ENCODE measurements around the gene EFHD2. TPM values are rescaled to one million over a fixed set of nuclear protein-coding genes. Genes with fewer than 3 reads are reported as not detected.
"Not testable (repeated sequence)": the region's sequence is repeated elsewhere in the genome, so short reads cannot be mapped to it uniquely, and the experiment has no call there.

Gene EFHD2, protein sequence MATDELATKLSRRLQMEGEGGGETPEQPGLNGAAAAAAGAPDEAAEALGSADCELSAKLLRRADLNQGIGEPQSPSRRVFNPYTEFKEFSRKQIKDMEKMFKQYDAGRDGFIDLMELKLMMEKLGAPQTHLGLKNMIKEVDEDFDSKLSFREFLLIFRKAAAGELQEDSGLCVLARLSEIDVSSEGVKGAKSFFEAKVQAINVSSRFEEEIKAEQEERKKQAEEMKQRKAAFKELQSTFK
- polyA plus RNA-seq (ENCODE audit: insufficient read length), result 33.1 TPM

DNA sequence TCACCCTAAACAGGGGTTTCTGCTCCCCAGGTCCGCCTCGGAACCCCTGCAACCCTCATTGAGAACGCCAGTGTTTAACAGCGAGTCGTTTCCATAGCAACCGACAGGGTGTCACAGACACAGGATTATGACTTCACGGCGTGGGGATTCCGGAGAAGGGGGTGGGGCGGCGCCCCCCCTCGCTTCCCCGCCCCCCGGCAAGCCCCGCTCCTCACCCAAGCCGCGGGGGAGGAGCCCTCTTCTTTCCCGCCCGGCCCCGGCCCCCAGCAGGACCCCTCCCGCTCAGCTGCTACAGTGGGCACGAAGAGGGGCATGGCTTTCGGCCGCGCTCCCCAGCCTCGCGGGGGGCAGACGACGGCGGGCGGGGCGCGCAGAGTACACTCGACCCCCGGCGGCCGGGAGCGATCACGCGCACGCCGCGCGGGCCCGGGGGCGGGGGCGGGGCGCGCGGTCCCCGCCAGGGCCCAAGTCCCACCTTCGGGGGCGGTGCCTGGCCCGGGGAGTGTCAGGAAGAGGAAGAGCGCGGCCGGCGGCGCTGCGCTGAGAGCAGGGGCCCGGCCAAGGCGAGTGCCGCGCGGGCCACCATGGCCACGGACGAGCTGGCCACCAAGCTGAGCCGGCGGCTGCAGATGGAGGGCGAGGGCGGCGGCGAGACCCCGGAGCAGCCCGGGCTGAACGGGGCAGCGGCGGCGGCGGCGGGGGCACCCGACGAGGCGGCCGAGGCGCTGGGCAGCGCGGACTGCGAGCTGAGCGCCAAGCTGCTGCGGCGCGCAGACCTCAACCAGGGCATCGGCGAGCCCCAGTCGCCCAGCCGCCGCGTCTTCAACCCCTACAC, at the start of gene EFHD2:
Gene EFHD2, plus strand, starts transcription at position 501 of the 835 bp plus-strand sequence. Its CDS starts 84 bp downstream, at position 585.
- peak; percentile 89 for DNase-seq

- no peak for DNase-seq
Measured at GRCh38 chr1:15360700-15361099, 49.0 kb upstream of the EFHD2 start.

GRCh38 chr1:15362096-15362736, 47.5 kb upstream of the EFHD2 start:
- DNase-seq, result no peak

DNA sequence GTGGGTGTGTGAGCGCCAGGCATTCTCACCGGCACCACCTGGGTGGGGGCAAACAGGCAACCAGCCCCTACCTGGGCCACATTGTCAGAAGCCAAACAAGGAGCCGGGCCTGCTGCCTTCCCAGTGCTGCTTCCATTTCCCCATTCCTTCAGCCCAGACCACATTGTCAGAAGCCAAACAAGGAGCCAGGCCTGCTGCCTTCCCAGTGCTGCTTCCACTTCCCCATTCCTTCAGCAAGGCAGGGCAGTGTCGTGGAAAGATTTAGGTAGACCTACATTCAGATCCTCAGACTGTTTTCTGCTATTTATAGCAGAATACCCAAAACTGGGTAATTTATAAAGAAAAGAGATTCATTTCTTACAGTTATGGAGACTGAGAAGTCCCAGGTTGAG, 47.0 kb upstream of the EFHD2 start:
- no peak for DNase-seq

GRCh38 chr1:15364740-15365139, 44.9 kb upstream of the EFHD2 start:
- no peak for DNase-seq

DNA sequence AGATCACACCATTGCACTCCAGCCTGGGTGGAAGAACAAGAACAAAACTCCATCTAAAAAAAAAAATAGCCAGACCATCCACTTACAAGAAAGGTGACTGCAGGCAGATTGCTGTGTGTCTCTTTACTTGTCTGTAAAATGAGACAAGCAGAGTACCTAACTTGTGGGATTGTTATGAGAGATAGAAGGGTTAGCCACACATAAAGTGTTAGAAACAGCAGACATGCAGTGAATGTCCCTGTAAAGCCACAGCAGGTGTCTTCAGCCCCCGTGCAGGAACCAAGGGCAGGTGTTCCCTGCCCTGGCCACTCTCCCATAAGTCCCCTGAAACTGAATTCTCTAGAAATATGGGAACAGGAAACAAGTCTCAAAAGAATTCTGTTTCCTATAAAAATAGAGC, 40.8 kb upstream of the EFHD2 start:
- DNase-seq, result no peak

DNA sequence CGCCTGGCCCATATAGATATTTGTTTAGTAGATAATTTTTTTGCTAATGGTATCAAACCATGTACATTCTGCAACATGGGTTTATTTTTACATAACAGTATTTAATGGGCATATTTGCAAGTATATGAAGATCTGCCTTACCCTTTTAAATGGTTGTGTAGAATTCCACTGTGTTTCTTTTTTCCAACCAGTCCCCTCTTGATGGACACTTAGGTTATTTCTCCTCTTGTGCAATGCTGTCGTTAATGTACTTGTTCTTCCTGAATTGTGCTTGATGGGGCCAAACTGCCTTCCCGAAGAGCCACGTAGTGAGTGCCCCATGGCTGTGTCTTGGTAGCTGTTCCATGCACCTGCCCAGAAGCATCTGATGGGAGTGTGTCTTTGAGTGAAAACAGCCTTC, 39.4 kb upstream of the EFHD2 start:
- no peak for DNase-seq

DNA sequence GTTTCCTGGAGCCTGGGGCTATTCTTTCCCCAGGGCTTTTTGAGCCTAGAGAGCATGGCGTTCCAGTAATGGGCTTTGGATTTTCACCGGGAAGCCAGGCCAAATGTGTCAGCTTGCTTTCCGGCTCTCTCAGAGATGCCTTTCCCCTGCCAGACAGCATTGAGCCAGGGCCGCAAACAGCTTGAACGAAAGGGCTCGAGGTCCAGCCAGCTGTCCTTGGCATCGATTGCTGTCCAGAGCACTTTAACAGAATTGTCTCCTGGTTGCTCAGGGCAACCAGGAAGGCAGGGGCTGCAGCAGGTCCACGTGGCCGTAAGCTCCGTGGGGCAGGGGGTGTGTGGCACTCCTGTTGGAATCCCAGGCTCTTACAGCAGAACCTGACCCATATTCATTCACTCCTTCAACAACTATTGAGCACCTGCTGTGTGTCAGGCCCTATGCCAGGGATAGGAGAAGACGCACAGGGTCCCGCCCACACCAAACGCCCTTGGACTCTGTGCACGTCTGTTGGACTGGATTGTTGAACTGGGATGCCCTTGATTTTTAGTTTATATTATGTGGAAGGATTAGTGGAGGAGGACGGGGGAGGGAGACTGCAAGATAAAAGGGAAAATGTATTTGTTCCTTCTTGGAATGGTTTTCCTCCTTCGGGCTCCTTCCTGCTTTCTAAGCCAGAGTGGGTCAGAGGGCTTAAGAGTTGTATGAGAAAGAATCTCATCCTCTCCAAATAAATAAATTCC, 38.7 kb upstream of the EFHD2 start:
- peak; percentile 87 for DNase-seq

GRCh38 chr1:15371610-15372545, 37.8 kb upstream of the EFHD2 start:
- DNase-seq, result no peak

GRCh38 chr1:15378729-15379128, 31.0 kb upstream of the EFHD2 start:
- no peak for DNase-seq

DNA sequence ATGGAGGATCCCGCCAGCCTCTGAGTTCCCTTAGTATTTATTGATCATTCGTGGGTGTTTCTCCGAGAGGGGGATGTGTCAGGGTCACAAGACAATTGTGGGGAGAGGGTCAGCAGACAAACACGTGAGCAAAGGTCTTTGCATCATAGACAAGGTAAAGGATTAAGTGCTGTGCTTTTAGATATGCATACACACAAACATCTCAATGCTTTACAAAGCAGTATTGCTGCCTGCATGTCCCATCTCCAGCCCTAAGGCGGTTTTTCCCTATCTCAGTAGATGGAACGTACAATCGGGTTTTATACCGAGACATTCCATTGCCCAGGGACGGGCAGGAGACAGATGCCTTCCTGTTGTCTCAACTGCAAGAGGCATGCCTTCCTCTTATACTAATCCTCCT, 30.5 kb upstream of the EFHD2 start:
- not testable (repeated sequence) for DNase-seq

DNA sequence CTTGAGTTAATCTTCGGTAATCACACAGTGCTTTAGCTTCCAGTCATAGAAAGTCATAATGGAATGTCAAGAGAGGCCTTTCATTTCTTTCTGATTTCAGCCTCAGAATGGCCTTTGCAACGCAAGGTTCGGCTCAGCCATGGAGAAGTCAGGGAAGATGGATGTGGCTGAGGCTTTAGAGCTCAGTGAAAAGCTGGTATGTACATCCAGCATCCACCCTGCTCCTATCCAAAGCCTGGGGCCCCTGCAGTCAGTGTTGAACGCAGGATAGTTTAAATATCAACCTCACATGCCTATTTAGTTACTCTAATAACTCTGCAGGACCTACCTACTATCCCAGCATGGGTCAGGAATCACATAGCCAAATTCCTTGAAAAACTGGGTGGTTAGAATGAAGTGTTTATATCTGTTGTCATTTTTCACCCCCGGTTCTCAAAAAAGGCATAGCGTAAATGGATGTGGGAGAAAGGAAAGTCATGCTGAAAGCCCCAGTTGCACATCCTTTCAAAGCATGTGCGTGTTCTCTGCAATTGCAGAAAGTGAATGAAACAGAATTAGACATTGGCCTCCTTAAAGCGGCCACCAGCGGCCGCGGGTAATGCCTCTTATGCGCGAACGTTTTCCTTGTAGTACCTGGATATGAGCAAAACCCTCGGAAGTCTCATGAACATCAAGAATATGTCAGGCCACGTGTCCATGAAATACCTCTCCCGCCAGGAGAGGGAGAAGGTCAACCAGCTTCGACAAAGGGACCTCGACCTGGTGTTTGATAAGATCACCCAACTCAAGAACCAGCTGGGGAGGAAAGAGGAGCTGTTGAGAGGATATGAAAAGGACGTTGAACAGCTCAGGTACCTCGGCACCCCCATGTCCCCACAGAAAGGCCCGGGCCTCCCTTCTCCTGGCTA, 28.8 kb upstream of the EFHD2 start:
- DNase-seq, result no peak

GRCh38 chr1:15381805-15382204, 27.9 kb upstream of the EFHD2 start:
- DNase-seq, result no peak

GRCh38 chr1:15382601-15383518, 26.8 kb upstream of the EFHD2 start:
- DNase-seq, result no peak

GRCh38 chr1:15383810-15384209, 25.9 kb upstream of the EFHD2 start:
- no peak for DNase-seq

GRCh38 chr1:15384301-15384901, 25.3 kb upstream of the EFHD2 start:
- DNase-seq, result no peak

GRCh38 chr1:15385420-15385819, 24.3 kb upstream of the EFHD2 start:
- DNase-seq, result no peak

DNA sequence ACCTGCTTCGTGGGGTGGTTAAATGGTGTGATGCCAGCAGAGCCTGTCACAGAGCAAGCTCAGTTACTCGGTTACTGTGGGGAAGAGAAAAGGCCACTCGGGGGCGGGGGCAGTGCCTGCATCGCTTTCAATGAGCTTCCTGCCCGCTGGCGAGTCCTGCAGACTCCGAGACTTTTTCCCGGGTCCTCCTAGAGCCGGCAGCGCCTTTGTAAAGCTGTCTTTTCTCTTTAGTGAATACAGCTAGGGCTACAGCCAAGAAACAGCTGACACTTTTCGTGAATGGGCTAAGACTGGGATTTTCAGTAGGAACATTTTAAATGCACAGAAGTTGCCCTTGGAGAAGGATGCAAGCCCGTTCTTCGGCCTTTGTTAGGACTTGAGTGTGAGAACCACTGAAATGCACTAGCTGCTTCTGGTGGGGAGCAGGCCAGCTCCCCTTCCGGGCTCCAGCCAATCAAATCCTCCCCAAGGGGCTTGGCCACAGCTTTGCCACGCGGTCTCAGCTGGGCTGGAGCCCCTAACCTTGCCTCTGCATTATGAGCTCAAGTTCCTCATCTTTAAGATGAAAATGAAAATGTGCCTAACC, 23.4 kb upstream of the EFHD2 start:
- no peak for DNase-seq

Data from hindlimb muscle (tissue), 1 donor.